HUES48 (cell line): Measurements from ENCODE around the gene SH3GL1.

Experiments used
- H3K27ac ChIP-seq: one replicate; pipeline ENCODE4 v1.7.0; 2013; ENCODE audit warnings: low read depth, low read length, inconsistent platforms
- H3K27me3 ChIP-seq: 2 replicates; pipeline ENCODE4 v1.6.1; 2013; ENCODE audit warnings: mild to moderate bottlenecking, low read length; ENCODE audit not compliant: control insufficient read depth, insufficient read depth
- H3K36me3 ChIP-seq: 2 replicates; pipeline ENCODE4 v1.6.1; 2013; ENCODE audit warnings: low read length; ENCODE audit not compliant: control insufficient read depth, insufficient read depth
- H3K4me1 ChIP-seq: 2 replicates; pipeline ENCODE4 v1.6.1; 2013; ENCODE audit warnings: mild to moderate bottlenecking, low read length; ENCODE audit not compliant: control insufficient read depth, insufficient read depth
- H3K4me3 ChIP-seq: 2 replicates; pipeline ENCODE4 v1.5.1; 2013; ENCODE audit warnings: mild to moderate bottlenecking, low read depth, low read length
- H3K9ac ChIP-seq: 2 replicates; pipeline ENCODE4 v1.6.1; 2013; ENCODE audit warnings: mild to moderate bottlenecking, low read depth, low read length, moderate library complexity
- H3K9me3 ChIP-seq: 2 replicates; pipeline ENCODE4 v1.6.1; 2013; ENCODE audit warnings: low read length; ENCODE audit not compliant: control insufficient read depth, insufficient read depth

The SH3GL1 gene, protein sequence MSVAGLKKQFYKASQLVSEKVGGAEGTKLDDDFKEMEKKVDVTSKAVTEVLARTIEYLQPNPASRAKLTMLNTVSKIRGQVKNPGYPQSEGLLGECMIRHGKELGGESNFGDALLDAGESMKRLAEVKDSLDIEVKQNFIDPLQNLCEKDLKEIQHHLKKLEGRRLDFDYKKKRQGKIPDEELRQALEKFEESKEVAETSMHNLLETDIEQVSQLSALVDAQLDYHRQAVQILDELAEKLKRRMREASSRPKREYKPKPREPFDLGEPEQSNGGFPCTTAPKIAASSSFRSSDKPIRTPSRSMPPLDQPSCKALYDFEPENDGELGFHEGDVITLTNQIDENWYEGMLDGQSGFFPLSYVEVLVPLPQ

DNA sequence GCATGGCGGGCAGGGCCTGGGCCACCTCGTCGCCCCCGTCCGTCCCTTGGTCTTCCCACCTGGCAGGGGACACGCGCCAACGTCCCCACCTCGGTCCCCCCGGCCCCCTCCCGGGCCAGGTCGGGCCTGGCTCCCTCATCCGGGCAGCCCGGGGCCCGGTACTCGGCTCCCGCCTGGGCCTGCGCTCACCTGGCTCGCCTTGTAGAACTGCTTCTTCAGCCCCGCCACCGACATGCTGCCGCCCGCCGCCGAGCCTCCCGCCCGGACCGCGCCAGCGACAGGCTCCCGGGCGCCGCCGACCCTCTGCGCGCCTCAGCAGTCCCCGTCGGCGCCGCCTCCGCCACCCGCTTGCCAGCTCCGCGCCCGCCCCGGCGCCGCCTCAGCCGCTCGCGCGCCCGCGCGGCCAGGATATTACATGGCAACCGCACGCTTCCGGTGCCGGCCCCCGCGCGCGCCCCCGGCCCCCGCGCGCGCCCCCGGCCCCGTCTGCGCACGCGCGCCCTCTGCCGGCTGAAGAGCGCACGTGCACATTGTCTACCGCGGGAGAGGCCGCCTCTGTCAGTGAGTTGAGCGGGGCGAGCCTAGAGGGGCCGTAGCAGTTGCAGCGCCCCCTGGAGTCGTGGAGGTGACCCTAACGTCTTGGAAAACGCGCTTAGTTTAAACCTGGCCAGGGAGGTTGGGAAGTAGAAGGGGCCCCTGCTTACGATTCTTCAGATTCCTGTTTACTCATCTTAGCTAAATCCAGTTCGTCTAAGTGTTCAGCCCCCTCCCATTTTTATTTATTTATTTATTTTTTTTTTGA lies at the start of gene SH3GL1:
Gene SH3GL1, minus strand, starts transcription at position 413 of the 802 bp plus-strand sequence. Its CDS starts 179 bp downstream, at position 234.
- H3K4me1 ChIP-seq, result peaks cover 12% of the 10 kb centered on the region

DNA sequence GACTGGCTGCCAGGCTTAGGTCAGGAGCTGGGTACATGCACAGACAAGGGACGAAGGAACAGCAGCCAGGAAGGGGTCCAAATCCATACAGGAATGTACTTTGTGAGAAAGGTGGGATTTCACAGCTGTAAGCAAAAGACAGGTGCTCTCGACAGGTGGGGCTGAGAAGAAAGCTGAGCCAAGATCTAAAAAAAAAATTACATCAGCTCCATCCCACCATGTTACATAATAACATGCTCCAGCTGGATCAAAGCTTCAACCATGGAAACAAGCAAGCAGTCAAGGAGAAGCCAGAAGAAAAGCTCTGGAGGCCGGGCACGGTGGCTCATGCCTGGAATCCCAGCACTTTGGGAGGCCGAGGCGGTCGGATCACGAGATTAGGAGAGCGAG lies 49.3 kb upstream of the SH3GL1 start:
- no peak overlapping the region for H3K27ac ChIP-seq
- H3K9me3 ChIP-seq, result no peaks in the 10 kb centered on the region
- no peaks in the 10 kb centered on the region for H3K27me3 ChIP-seq
- no peaks in the 10 kb centered on the region for H3K4me1 ChIP-seq
- peaks cover 57% of the 10 kb centered on the region for H3K36me3 ChIP-seq
- H3K9ac ChIP-seq, result no peak overlapping the region
- no peak overlapping the region for H3K4me3 ChIP-seq

More for the DNA sequence above, at the start of gene SH3GL1:
- peak within 1 kb of the TSS; percentile 75 for H3K27ac ChIP-seq
- H3K27me3 ChIP-seq, result no peaks in the 10 kb centered on the region
- H3K36me3 ChIP-seq, result peaks cover 20% of the 10 kb centered on the region; the same call in 1 of the 2 replicates
- peak within 1 kb of the TSS; percentile 67 for H3K9ac ChIP-seq
- H3K9me3 ChIP-seq, result no peaks in the 10 kb centered on the region
- H3K4me3 ChIP-seq, result peak within 1 kb of the TSS; percentile 77

DNA sequence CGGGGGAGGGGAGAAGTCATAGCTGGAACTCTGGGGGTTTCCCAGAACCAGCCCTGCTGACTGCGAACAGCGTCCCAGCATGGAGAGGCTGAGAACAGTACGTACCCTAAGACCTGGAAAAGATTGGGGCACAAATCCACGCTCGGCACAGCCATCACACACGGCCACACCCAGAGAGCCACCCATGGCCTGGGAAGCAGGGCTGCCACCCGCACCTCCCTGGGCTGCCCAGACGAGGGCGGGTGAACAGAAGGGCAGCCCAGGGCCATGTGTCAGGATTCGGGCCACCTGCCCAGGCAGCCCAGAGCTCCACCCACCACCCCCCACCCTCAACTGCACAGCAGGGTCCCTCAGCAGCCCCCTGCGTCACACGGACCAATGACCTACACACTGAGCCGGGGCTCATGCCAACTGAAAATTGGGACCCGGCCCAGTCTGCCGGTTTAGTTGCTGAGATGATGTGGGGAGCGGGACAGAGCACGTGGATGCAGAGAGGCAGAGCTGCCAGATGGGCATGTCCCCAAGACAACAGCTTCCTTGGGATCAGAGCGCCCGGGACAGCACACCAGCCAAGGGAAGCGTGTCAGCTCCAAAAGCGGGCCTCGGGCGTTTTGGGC lies 48.8 kb upstream of the SH3GL1 start:
- Histone ChIP-seq H3K27ac (no peak overlapping the region), H3K4me1 (no peaks in the 10 kb centered on the region), H3K9ac (no peak overlapping the region), H3K36me3 (peaks cover 62% of the 10 kb centered on the region), H3K4me3 (no peak overlapping the region), H3K27me3 (no peaks in the 10 kb centered on the region), H3K9me3 (no peaks in the 10 kb centered on the region)

DNA sequence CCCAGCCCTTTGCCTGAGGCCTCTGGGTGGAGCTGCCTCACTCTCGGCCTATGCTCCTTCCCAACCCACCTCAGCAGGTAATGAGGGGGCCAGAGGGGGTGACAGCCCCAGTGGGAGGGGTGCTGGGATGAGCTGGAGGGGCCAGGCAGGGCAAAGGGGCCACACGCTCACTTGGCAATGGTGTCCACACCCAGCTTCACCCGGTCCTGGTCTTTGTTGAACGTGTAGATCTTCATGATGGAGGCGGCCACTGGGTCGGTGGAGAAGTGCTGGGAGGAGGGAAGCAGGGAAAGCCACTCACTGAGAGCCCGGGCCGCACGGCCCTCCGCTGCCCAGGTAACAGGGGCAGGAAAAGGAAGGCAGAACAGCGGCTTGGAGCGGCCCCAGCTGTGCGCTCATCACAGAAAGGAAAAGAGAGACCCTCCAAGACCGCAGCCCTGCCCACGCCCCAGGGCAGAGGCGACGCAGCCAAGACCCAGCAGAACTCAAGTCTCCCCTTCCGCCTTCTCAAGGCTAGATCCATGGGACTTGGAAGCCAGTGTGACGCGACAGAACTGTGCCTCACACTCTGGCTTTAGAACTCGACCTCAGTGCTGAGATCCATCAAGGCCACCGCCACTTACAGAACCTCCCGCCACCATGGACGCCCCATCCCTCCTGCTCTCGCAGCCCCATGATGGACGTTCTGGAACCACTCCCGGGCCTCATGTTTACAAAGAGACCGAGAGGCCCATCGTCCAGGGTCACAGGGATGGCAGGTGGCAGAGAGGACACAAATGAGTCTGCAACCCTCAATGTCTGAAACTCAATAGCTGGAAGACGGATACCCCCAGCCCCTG lies 48.0 kb upstream of the SH3GL1 start:
- Histone ChIP-seq H3K27ac (no peak overlapping the region), H3K9ac (no peak overlapping the region), H3K36me3 (peaks cover 67% of the 10 kb centered on the region), H3K27me3 (no peaks in the 10 kb centered on the region), H3K4me1 (no peaks in the 10 kb centered on the region), H3K9me3 (no peaks in the 10 kb centered on the region), H3K4me3 (no peak overlapping the region)

DNA sequence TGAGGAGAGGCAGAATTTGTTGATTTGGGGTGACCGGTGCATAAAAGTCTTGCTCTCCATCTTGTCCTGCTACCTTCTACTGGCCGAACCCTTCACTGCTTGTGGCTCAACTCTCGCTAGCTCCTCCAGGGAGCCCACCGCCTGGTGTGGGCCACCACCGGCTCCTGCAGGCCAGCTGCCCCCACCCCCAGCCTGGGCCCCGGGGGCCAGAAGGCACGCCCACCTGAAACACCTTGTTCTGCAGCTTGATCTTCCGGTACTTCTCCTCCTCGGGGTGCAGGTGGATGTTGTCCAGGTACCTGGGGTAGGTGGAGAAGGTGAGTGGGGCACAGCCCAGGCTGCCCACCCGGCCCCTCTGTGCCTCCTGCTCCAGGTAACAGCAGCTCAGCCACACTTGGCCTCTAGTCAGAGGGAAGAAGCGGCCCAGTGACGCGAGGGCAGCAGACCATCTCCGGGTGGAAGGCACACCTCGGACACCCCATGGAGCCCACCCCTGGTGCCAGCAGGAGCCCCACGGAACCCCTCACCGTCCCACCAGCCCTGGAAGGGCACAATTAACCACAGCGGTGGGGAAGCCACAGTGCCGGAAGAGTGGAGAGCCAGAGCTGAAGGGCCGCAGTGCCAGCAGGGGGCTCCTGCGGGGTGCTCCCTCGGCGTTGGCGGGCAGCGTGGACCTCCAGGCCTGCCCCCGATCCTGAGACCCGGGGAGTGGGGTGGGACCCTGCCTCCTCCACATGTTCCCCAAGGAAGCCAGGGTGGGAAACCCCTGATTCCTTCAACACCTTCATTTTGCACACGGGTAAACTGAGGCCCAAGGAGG lies 47.2 kb upstream of the SH3GL1 start:
- peaks cover 63% of the 10 kb centered on the region for H3K36me3 ChIP-seq
- H3K9me3 ChIP-seq, result no peaks in the 10 kb centered on the region

DNA sequence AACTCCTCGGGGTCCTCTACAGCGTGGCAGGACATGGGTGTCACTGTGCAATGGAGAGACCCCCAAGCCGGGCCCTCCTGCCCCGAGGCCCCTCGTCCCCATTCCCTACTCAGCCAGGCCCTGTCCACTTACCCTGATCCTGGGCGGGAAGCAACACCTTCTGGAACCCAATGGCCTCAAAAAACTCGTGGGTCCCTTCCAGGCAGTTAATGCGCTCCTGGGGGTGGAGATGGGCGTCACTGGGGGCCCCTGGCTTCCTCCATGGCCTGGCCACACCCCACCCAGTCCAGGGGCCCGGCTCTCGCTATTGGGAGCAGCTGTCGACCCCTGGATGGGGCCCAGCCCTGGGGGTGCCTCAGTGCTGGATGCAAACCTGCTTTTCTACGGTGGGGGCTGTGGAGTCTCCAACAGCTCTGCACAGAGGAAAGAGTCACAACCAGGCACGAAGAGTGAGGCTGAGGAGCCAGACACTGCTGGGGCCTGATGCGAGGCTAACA lies 46.4 kb upstream of the SH3GL1 start:
- Histone ChIP-seq H3K9ac (no peak overlapping the region), H3K4me1 (no peaks in the 10 kb centered on the region), H3K9me3 (no peaks in the 10 kb centered on the region), H3K4me3 (no peak overlapping the region), H3K36me3 (peaks cover 65% of the 10 kb centered on the region), H3K27me3 (no peaks in the 10 kb centered on the region), H3K27ac (peak overlapping the region; percentile 12)

More for the DNA sequence above, 47.2 kb upstream of the SH3GL1 start:
- H3K27me3 ChIP-seq, result no peaks in the 10 kb centered on the region
- no peaks in the 10 kb centered on the region for H3K4me1 ChIP-seq
- no peak overlapping the region for H3K27ac ChIP-seq
- H3K4me3 ChIP-seq, result no peak overlapping the region
- no peak overlapping the region for H3K9ac ChIP-seq

DNA sequence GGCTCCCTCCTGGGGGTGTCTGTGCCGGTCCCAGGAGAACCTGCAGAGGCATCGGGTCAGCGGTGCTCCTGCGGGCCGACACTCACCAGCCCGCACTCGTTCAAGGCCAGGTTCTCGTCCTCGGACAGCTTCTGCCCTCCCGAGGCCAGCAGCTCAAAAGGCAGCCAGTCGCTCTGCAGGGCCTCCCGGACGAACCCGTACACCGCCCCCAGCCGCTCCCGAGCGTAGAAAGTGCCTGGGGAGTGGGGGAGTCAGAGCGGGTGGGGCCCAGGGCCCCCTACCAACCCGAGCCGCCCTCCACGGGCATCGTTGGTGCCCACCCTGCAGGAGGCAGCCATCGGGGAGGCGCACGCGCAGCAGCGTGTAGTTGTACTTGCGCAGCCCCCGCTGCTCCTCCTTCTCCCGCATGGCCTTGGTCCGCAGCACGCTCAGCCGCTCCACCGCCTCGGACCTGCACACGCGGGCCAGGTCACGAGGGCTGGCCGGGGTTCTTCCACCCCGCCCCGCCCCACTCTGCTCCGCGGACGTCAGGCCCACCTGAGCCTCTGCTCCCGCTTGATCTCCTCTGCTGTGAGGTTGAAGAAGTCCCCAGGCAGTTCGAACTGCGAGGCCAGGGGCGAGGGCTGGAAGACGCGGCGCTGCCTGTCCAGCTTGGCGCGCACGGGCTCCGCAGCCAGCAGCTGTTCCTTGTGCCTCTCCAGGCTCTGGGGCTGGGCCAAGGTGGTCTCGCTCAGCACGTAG lies 45.8 kb upstream of the SH3GL1 start:
- peaks cover 63% of the 10 kb centered on the region for H3K36me3 ChIP-seq
- H3K9me3 ChIP-seq, result no peaks in the 10 kb centered on the region

DNA sequence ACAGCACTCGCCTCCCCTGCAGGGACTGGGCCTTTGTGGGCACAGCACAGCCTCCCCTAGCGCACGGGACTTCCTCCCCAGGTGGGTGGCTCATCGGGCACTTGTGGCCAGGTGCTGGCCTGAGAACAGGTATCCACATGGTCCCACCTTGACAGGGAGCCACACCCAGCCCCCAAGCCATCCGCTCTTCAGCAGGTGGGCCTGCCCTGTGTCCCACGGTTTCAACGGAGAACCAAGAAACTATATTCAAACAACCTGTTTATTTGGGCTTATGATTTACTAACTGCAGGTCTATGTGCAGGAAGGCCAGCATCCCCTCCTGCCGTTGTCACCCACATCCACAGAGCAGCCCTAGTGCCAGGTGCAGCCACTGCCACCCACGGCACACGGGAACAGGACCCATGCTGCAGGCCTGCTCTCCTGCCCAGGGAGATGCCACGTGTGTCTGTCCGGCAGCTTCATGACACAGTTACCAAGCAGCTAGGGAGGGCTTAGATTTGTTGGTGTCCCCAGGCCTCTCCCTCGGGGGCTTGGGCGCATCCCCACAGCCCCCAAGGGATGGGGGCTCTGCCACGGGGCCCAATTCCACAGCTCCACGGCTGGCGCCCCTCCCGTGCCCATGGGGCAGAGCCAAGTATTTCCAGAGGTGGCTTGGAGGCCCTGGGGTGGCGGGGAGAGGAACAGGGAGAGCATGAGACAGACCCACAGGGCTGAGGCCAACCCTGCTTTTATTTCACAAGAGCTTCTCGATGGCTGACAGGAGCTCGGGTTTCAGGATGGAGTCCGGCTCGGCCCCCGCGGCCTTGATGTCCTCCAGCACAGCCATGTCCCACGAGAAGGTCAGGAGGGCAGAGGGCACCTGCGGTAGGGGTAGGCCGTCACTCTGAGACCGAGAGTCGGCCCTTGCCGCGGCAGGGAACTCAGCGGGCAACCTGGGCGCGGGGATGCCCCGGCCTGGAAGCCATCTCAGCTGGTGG lies 44.7 kb upstream of the SH3GL1 start:
- peaks cover 72% of the 10 kb centered on the region for H3K36me3 ChIP-seq
- no peaks in the 10 kb centered on the region for H3K4me1 ChIP-seq
- no peaks in the 10 kb centered on the region for H3K27me3 ChIP-seq
- H3K9me3 ChIP-seq, result no peaks in the 10 kb centered on the region
- H3K9ac ChIP-seq, result no peak overlapping the region
- no peak overlapping the region for H3K4me3 ChIP-seq
- peak overlapping the region; percentile 14 for H3K27ac ChIP-seq

More for the DNA sequence above, 45.8 kb upstream of the SH3GL1 start:
- Histone ChIP-seq H3K27ac (peak overlapping the region; percentile 12), H3K27me3 (no peaks in the 10 kb centered on the region), H3K9ac (no peak overlapping the region), H3K4me3 (no peak overlapping the region), H3K4me1 (no peaks in the 10 kb centered on the region)
